Measurements from ENCODE around the gene FYN. TPM values are rescaled to one million over a fixed set of nuclear protein-coding genes. Genes with fewer than 3 reads are reported as not detected.
A peak's percentile ranks its signal among the peaks of the same experiment; 100 is the strongest.

FYN gene
- total RNA-seq, 1 donor from 2014 or later = 51.6 TPM

DNA sequence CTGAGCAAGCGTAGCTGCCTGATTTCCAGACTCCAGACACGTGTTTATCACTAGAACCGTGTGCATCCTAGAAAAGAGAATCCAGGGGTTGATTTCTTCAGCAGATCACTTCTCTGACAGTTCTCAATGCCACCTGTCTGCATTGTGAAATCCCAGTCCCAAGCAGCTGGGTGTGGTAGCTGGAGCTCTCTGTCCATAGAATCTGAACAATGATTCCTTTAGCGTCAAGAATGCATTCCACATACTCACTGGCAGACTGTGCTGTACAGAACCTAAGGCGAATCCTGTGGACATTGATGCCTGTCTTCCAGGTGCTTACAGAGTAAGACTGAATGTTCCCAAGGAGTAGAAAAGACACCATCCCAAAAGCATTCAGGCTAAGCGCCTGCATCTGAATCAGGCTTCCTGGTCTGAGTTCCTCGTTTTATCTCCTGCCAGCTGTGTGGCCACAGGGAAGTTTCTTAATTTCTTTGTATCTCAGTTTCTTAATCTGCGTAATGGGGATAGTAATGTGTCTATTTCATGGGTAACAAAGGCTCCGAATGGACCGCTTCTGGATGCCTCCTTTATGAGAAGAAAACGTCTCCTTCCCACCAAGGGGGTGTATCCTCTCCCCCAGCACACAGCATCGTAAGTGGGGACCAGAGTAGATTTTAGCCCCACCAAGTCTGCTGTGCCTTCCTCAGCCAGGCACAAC, 257.2 kb downstream of the FYN start:
- DNase-seq (no peak), ATAC-seq (no peak)
- intact Hi-C loops (cut with micrococcal nuclease) = no loop called here

DNA sequence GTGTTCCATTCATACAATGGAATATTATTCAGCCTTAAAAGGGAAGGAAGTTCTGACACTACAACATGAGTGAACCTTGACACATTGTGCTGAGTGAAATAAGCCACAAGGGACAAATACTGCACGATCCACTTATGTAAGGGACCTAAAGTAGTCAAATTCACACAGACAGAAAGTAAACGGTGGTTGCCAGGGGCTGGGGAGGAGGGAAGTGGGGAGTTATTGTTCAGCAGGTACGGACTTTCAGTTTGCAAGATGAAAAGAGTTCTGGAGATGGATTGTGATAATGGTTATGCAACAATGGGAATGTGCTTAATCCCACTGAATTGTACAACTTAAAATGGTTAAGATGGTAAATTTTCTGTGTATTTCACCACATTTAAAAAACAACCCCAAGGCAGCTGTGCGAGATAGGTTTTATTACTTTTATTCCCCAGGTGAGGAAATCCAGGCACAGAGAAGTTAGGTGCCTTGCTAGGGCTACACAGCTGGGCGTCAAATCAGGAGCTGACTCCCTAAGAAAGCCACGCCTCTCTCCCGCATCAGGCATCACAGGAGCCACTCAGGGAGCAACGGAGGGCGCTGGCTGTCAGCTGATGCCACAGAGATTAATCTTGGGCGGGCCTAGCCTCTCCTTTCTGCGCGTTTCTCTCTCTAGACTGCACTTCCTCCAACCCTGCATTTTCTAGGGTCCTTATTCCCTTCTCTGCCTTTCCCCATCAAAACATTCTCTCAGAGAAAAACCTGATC, 258.2 kb downstream of the FYN start:
- ATAC-seq = peak; percentile 17
- intact Hi-C loops (cut with micrococcal nuclease) = no loop called here
- DNase-seq = no peak

DNA sequence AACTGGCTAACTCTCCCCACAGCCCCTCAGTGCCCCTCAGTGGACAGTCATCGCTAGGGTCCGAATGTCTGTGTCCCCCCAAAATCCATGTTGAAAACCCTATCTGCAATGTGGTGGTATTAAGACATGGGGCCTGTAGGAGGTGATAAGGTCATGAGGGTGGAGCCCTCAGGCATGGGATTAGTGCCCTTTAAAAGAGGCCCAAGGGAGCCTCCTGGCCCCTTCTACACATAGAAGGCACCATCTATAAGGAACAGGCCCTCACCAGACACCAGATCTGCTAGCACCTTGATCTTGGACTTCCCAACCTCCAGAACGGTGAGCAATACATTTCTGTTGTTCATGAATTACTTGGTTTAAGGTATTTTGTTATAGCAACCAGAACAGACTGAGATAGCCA, 260.9 kb downstream of the FYN start:
- no peak for DNase-seq
- intact Hi-C loops (cut with micrococcal nuclease) = no loop called here
- no peak for ATAC-seq

DNA sequence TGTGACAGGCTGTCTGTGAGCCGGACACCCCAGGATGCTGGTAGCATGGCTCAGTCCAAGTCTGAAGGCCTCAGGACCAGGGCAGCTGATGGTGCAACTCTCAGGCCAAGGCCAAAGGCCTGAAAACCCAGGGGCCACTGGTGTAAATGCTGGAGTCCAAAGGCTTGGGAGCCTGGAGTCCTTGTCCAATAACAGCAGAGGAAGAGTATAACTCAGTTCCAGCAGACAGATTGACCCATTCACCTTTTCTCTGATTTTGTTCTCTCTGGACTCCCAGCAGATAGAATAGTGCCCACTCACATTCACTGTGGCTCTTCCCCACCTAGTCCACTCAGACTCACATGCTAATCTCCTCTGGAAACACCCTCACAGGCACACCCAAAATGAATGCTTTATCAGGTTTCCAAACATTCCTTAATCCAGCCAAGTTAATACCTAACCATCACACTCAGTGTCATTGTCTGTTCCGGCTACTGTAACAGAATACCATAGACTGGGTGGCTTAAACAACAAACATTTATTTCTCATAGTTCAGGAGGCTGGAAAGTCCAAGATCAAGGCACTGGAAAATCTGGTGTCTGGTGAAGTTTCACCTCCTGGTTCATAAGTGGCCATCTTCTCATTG, 262.6 kb downstream of the FYN start:
- intact Hi-C loops (cut with micrococcal nuclease) = no loop called here
- no peak for ATAC-seq
- no peak for DNase-seq

Other genes starting within 250 kb of the FYN start
- not detected for gene CCN6, start 180.7 kb upstream of the FYN start, total RNA-seq
- 31.8 TPM for gene TUBE1, start 214.0 kb upstream of the FYN start, total RNA-seq
- gene FAM229B, start 214.1 kb upstream of the FYN start, total RNA-seq = 69.3 TPM